ENCODE data around the gene WDFY2.
A peak's percentile ranks its signal among the peaks of the same experiment; 100 is the strongest.

DNA sequence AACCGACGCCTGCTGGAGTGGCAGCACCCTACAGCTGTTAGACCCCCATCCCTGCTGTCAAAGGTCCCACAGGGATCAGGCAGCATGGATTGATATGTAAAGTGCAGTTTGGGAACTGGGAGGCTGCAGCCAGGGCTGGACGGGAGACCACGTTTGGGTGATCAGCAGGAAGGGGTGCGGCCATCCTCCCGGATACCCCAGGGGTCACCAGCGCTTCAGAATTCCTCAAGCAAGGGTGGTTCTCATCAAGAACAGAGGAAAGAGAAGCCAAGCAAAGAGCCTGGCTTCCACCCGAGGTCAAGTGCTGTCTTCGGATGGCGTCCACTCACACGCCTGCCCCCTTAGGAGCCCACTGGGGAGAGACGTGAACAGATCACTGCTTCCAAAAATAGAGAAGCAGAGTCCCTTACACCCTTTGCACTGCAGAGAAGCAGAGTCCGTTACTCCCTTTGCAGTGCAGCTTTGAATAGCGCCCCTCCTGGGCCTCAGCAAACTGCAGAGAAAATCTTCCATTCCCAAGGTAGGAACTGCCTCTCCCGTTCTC is 184.2 kb downstream of the WDFY2 start:
- TF ChIP-seq, protein P1, sequence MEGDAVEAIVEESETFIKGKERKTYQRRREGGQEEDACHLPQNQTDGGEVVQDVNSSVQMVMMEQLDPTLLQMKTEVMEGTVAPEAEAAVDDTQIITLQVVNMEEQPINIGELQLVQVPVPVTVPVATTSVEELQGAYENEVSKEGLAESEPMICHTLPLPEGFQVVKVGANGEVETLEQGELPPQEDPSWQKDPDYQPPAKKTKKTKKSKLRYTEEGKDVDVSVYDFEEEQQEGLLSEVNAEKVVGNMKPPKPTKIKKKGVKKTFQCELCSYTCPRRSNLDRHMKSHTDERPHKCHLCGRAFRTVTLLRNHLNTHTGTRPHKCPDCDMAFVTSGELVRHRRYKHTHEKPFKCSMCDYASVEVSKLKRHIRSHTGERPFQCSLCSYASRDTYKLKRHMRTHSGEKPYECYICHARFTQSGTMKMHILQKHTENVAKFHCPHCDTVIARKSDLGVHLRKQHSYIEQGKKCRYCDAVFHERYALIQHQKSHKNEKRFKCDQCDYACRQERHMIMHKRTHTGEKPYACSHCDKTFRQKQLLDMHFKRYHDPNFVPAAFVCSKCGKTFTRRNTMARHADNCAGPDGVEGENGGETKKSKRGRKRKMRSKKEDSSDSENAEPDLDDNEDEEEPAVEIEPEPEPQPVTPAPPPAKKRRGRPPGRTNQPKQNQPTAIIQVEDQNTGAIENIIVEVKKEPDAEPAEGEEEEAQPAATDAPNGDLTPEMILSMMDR (IDR thresholded peaks at IDR 0.05; ENCODE audit: low read depth, low read length), result peak; percentile 19
- no peak for TF ChIP-seq POLR2A (IDR thresholded peaks at IDR 0.05; ENCODE audit: extremely low read depth, insufficient read length)

Data from NB4 (cell line).